Colonic mucosa (tissue), 4 donors: ENCODE results near the gene EXOC2. TPM values are rescaled to one million over a fixed set of nuclear protein-coding genes. Genes with fewer than 3 reads are reported as not detected.
A peak's percentile ranks its signal among the peaks of the same experiment; 100 is the strongest.

Source experiments
- DNase-seq: peaks from one replicate; pipeline ENCODE4 v3.0.0-alpha.2; 2020
- H3K27ac ChIP-seq: fragments of 200-600 bp; one replicate; pipeline ENCODE4 v1.8.0; 2021
- H3K27me3 ChIP-seq: fragments of 200-600 bp; one replicate; pipeline ENCODE4 v1.8.0; 2021
- H3K36me3 ChIP-seq: fragments of 200-600 bp; one replicate; pipeline ENCODE4 v1.8.0; 2021
- H3K4me1 ChIP-seq: fragments of 200-600 bp; one replicate; pipeline ENCODE4 v1.8.0; 2021; ENCODE audit warnings: mild to moderate bottlenecking
- H3K4me3 ChIP-seq: fragments of 200-600 bp; one replicate; pipeline ENCODE4 v1.8.0; 2021
- H3K9ac ChIP-seq, 2 donors: one replicate each; pipeline ENCODE4 v1.7.0; 2013; ENCODE audit warnings: control low read depth in 2 of 2, low read depth in 2 of 2, low read length in 2 of 2
- H3K9me3 ChIP-seq: fragments of 200-600 bp; one replicate; pipeline ENCODE4 v1.8.0; 2021
- intact Hi-C: fragments of 100-400 bp; cut with DNase I; formaldehyde crosslinking; loops from one replicate; pipeline ENCODE4 v1.14.1; 2022
- total RNA-seq, 2 donors: library from RNA; stranded (reverse); fragmentation: NEBNext Ultra II Directional in 1 of 2; extraction: Animal tissue kit (Norgen Biotek cat#: 25700) in 1 of 2; gene quantifications; one replicate each; pipeline ENCODE4 v1.2.1, GENCODE V29; 2021
- TF ChIP-seq, protein P1 (sequence below): fragments of 200-600 bp; IDR thresholded peaks from one replicate; pipeline ENCODE4 v1.8.0; 2022; ENCODE audit warnings: antibody characterized with exemption, mild to moderate bottlenecking
- donor health status: healthy.
- donor health status: DM: no; HTN: no; CAD: no.
- donor health status: DM: no; HTN: no; CAD: no.

The EXOC2 gene
- total RNA-seq, 2 donors from 2014 or later: 18.3 to 19.6 TPM

DNA sequence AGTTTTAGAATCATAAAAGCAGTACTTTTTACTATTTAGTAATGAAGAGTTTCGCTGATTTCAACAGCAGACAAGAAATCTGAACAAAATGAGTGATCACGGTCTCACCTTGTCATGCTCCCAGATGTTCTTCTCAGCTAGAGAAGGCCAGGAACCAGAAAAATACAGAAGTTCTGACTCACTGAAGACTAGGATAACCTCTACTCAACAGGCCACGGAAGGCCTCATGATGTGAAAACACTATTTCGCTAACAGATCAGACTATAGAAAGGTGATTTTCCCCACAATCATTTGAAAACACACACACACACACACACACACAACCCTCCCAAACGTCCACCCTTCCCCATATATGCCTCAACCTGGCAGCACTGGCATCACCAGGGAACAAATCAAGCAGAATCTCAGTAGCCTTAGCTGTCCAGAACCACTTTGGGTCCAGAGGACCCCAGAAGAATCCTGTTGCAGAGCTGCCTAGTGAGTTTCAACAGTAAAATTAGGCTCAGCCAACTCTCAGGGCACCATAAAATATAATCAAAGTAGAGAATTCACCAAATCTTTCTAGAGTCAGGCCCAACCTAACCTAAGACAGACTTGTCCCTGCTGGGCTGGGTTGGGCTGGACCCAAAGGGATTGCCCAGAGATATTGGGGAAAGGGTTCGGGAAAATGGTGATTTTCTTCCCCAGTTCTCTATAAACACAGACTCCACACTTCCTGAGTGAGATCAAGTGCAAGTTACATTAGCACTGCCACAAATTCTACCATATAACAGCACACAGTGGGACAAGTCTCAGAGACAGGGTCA, 7.9 kb downstream of the EXOC2 start:
- Histone ChIP-seq H3K27ac (peak overlapping the region; percentile 34), H3K9me3 (no peaks in the 10 kb centered on the region), H3K4me3 (no peak overlapping the region), H3K9ac (no peak overlapping the region), H3K27me3 (no peaks in the 10 kb centered on the region), H3K4me1 (no peaks in the 10 kb centered on the region), H3K36me3 (no peaks in the 10 kb centered on the region)
- TF ChIP-seq, protein P1, sequence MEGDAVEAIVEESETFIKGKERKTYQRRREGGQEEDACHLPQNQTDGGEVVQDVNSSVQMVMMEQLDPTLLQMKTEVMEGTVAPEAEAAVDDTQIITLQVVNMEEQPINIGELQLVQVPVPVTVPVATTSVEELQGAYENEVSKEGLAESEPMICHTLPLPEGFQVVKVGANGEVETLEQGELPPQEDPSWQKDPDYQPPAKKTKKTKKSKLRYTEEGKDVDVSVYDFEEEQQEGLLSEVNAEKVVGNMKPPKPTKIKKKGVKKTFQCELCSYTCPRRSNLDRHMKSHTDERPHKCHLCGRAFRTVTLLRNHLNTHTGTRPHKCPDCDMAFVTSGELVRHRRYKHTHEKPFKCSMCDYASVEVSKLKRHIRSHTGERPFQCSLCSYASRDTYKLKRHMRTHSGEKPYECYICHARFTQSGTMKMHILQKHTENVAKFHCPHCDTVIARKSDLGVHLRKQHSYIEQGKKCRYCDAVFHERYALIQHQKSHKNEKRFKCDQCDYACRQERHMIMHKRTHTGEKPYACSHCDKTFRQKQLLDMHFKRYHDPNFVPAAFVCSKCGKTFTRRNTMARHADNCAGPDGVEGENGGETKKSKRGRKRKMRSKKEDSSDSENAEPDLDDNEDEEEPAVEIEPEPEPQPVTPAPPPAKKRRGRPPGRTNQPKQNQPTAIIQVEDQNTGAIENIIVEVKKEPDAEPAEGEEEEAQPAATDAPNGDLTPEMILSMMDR: no peak
- intact Hi-C loops: no loop called here
- DNase-seq: no peak

DNA sequence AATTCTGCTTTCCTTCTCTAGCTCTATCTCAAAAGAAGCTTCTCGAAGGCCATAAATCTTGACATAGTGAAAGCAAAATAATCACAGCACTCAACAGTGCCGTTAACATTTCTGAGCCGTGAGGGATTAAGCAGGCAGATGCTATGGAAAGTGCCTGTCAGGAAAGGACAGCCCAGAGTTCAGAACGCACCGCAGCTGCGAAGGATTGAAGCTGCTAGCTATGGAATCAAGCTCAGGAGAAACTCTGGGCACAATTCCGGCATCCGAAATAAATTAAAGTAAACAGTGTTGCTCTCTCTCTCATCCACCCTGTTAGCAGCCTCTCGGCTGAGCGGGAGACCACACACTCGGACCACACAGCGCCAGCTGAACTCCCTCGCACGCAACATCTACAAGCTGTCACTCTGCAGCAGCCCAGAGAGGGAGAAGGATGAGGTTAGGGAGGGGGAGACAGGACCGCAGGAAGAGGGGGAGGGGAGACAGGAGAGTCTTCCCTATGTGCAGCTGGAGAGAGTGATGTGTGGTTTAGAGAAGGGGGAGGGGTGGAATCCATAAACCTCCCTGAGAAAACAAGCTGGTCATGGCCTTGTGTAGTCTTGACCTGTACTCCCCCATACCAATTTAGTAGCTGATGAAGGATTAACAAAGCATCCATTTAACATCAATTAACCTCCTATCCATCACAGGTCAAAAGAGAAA, 9.0 kb downstream of the EXOC2 start:
- TF ChIP-seq, protein P1: no peak
- no peaks in the 10 kb centered on the region for H3K9me3 ChIP-seq
- intact Hi-C loops: no loop called here
- H3K27me3 ChIP-seq: no peaks in the 10 kb centered on the region
- H3K4me1 ChIP-seq: no peaks in the 10 kb centered on the region
- peak; percentile 27 for DNase-seq
- peak overlapping the region; percentile 34 for H3K27ac ChIP-seq
- H3K9ac ChIP-seq: no peak overlapping the region
- H3K36me3 ChIP-seq: no peaks in the 10 kb centered on the region
- no peak overlapping the region for H3K4me3 ChIP-seq

DNA sequence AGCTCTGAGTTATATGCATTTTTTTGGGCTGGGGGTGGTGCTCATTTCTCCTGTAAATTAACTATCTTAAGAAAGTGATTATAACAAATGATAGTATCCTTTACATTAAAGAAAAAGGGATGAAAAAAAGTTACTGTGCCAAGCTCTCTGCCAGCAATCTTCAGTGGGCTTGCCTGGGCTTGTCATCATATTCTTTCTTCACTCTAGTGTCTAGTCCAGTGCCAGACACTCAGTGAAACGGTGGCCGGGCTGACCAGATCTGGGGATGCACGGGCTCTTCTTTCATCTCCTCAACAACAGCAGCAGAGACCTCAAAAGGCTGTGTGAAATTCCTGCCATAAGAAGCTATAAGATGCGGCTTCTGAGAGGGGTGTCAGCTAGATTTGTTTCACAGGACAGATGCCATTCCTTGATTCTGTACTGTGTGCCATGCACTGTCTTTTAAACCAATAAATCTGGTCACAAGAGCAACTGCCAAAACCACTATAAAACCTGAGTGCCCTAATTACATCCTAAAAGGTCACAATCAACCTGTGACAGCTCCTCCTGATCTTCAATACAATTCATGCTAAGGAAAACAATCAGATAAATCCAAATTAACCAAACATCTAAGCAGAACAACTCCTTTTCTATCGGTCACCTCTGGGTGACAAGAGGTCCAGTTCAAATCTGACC, 12.1 kb downstream of the EXOC2 start:
- Histone ChIP-seq H3K4me3 (no peak overlapping the region), H3K9me3 (no peaks in the 10 kb centered on the region), H3K4me1 (no peaks in the 10 kb centered on the region), H3K9ac (peak overlapping the region in 1 of 2 donors; percentile 5), H3K27me3 (no peaks in the 10 kb centered on the region), H3K27ac (no peak overlapping the region), H3K36me3 (no peaks in the 10 kb centered on the region)
- TF ChIP-seq, protein P1: no peak
- intact Hi-C loops: no loop called here
- DNase-seq: no peak

DNA sequence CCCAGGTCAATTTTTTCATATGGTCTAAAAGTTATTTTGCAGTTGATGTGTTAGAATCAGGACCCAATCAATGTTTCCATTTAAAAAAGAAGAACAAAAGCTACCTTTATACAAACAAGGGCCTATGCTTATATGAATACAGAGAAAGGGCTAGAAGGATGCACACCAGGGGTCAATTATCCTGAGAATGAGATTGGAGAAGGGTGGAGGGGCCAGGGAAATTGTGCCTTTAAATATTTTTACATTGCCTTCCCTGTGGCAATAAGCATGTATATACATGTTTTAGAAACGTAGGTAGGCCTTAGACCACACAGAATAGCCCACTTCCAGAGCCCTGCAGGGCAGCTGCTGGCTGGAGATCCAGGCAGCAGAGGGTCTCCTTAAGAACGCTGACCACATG, 12.7 kb downstream of the EXOC2 start:
- TF ChIP-seq, protein P1: no peak
- no peak overlapping the region for H3K4me3 ChIP-seq
- no peaks in the 10 kb centered on the region for H3K9me3 ChIP-seq
- DNase-seq: no peak
- intact Hi-C loops: no loop called here
- no peak overlapping the region for H3K27ac ChIP-seq
- H3K36me3 ChIP-seq: no peaks in the 10 kb centered on the region
- H3K27me3 ChIP-seq: no peaks in the 10 kb centered on the region
- H3K9ac ChIP-seq: no peak overlapping the region
- no peaks in the 10 kb centered on the region for H3K4me1 ChIP-seq

DNA sequence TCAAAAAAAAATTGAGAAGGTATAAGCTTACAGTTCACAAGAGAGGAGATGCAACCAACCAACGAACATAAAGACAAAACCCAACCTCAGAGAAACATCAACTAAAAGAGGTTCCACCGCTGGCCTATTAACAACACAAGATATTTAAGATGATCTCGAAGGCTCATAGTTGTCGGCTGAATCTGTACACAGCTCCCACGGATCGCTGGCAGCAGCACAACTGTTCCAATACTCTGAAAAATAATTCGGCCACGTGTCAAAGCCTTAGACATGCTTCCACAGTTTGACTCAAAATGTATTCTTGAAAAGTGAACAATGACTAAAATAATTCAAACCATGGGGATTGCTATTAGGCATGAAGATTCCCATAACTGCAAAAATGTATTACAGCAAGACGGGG, 13.7 kb downstream of the EXOC2 start:
- no peak overlapping the region for H3K4me3 ChIP-seq
- intact Hi-C loops: no loop called here
- H3K36me3 ChIP-seq: no peaks in the 10 kb centered on the region
- no peak overlapping the region for H3K9ac ChIP-seq
- no peaks in the 10 kb centered on the region for H3K9me3 ChIP-seq
- no peaks in the 10 kb centered on the region for H3K4me1 ChIP-seq
- H3K27me3 ChIP-seq: no peaks in the 10 kb centered on the region
- DNase-seq: no peak
- TF ChIP-seq, protein P1: no peak
- H3K27ac ChIP-seq: no peak overlapping the region
